HG02610 (cell line): ENCODE measurements around the gene ATP6V0C.
A peak's percentile ranks its signal among the peaks of the same experiment; 100 is the strongest.
"Not testable (repeated sequence)": the region's sequence is repeated elsewhere in the genome, so short reads cannot be mapped to it uniquely, and the experiment has no call there.

ENCODE experiments used
- ATAC-seq: cut with Tn5 transposase; IDR thresholded peaks from one replicate; pipeline ENCODE4 v1.9.1; 2021; ENCODE audit warnings: mild to moderate bottlenecking, moderate library complexity; ENCODE audit not compliant: unreplicated experiment

ATP6V0C gene

DNA sequence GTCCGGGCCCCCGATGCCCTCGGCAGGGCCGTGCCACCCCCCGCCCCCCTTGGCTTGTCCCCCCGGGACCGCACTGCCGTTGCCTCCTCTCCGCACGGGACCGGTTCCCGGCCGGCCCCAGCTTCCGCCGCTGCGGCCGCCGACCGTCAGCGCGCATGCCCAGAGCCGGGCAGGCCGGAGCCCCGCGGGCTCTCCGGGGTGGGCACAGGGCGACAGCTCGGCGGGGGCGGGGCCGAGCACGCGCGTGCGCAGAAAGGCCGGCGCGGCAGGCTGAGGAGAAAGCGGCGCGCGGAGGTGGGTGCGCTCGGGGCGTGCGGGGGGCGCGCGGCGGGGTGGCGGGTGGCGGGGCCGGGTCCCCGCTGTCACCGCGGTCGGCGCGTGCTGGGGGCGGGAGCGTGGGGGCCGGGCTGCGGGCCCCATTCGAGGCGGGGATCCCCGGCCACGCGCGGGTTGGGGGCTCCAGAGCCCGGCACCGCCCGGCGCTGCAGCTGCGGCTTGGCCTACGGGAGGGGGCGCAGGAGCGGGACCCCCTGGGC is 38.8 kb upstream of the ATP6V0C start, which contains the start of gene TBC1D24:
Gene TBC1D24 (plus strand): TSS at position 251 of the 536 bp plus-strand sequence. CDS start 21,022 bp downstream, outside the sequence.
- ATAC-seq: peak; percentile 54

DNA sequence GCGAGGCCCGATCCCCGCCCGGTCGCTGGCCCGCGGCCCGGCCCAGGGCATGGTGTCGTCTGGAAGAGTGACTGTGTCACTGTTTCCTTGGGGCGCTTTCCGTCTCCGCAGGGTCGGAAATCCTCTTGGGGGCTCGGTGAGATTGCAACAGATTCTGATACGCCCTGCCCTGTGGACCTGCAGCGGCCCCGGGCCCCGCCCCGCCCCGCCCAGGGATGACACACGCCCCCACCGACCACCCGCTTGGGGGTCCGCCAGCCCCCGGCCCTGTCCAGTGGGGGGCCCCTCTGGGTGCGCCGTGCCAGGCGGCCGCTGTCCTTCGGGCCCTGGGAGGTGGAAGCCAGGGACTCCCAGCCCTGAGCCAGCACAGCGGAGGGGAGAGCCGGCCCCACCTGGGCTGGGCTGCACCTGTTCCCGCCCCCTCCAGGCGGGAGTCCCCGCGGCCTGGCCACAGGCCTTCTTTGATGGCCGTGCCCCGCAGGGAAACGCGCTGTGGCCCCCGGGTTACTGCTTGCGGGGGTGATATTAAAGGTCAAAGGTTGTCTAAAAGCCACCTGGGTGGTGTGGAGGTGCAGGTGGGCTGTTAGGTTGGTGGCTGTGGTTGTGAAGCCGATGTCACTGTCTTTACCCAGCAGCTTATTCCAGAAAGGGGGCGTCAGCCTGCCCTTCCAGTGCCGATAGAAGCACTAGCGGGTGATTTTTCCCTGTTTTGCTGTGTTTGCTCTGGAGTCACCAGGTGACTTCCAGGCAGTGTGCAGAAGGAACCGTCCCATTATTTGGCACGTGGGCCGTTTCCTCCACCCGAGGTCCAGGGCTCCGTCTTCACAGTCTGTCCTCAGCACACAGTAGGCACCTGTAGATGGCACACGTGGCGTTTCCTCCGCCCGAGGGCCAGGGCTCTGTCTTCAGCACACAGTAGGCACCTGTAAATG is 38.1 kb upstream of the ATP6V0C start:
- no peak for ATAC-seq

DNA sequence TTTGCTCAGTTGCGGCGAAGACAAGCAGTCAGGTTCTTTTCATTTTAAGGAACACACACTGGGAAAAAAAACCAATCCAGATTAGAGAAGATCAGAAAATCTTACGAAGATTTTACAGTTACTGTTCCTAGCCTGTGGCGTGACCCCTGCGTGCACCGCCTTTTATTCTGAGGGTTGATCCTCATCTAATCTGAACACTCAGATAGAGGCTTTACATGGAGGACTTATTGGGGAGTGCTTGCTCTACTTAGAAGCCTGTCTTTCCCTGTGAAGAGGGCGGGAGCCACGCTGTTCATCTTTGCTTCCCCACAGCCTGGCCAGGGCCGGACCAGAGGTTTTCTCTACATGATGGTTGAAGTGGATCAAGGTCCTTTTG is 37.4 kb upstream of the ATP6V0C start:
- ATAC-seq: no peak

DNA sequence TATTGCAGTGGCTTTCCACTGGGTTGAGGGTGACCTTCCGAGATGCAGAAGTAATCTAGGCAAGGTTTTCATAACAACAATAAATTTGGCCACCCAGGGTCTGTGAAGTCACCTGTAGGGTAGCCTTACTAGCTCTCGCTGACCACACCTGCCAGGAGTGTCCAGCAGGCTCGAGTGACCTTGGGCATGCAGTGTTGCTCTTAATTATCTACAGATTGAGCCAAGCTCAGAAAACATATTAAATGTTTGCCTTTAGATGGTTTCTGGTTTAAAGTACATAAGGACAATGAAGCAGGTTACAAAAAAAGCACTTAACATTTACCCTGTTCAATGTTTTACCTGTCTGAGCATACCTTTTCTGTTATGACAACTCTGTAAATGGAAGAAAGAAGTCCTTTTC is 37.0 kb upstream of the ATP6V0C start:
- no peak for ATAC-seq

DNA sequence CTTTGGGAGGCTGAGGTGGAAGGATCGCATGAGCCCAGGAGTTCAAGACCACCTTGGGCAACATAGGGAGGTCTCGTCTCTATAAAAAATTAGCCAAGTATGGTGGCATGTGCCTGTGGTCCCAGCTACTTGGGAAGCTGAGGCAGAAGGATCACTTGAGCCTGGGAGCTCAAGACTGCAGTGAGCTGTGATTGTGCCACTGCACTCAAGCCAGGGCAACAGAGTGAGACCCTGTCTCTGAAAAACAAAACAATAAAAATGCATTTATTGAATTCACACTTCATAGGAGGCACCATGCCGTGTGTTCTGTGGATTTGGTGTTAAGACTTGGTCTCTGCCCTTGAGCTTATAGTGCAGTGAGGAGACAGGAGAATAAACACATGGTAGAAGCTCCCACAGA is 36.4 kb upstream of the ATP6V0C start:
- no peak for ATAC-seq

DNA sequence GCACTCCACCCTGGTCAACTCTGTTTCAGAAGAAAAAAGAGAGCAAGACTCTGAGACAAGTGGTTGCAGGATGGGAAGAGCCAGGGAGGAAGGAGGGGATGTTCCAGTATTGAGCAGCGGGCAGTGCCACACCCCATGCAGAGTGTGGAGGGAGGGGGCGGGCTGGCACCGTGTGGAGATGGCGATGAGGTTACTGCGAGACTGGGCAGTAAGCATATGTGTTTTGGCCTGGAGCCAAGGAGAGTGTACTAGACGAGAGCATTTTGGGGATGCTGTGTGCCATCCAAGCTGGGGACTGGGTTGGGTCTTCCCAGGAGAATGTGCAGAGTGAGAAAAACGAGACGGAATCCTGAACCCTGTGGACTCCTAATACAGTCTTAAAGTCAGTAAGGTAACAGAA is 35.5 kb upstream of the ATP6V0C start:
- no peak for ATAC-seq

DNA sequence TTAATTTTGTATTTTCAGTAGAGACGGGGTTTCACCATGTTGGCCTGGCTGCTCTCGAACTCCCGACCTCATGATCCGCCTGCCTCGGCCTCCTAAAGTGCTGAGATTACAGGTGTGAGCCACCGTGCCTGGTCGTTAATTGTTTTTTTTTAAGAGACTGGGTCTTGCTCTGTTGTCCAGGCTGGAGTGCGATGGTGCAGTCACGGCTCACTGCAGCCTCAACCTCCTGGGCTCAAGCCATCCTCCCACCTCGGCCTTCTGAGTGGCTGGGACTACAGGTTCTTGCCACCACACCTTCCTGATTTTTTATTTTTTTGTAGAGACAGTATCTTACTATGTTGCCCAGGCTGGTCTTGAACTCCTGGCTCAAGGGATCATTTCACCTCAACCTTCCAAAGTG is 33.8 kb upstream of the ATP6V0C start:
- ATAC-seq: not testable (repeated sequence)

DNA sequence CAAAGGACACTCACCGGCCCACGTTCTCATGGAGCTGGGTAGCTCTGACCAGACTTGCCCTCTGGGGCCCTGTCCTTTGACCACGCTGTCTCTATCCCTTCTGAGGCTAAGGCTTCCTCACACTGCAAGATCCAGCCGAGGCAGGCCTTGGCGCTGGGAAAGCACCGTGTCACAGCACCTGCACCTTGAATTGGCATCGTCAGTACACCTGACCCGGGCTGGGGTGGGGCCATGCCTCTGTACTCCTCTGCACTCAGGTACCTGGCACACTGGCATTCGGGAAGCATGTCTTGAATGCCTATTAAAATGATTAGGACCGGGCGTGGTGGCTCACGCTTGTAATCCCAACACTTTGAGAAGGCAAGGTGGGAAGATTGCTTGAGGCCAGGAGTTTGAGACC is 32.8 kb upstream of the ATP6V0C start:
- ATAC-seq: no peak

DNA sequence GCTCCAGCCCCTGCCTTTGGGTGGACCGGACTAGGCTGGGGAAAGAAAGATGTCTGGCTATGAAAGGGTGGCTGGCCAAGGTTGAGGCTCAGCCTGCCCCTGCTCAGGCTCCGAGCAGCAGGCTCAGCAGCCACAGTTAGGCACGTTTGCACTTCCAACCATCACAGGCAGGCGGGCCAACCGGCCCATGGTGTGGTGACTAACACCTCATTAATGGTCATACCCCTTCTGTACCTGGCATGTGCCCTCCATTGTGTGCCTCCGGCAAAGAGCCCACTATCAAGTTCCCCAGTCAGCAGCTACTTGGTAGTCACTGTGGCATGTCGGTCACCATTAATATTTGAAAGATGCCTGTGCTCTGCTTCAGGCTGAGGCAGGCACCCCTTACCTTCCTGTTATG is 32.1 kb upstream of the ATP6V0C start:
- no peak for ATAC-seq

DNA sequence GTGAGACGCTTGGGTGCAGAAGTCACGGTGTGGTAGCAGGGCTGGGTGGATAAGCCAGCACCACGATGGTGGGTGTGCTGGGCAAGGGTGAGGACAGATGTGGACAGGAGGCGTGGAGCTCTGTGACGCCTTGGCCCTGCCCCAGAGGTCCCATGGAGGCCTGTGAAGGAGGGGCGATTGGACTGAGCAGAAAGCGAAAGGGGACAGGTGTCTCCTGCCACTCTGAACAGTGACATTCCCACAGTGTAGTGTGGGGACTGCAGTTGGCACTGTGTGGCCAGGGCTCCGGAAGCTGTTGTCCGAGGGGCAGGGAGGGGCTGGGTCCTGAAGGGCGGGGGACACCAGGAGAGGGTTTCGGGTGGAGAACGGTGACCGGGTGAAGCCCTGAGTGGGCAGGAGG is 31.5 kb upstream of the ATP6V0C start:
- no peak for ATAC-seq

DNA sequence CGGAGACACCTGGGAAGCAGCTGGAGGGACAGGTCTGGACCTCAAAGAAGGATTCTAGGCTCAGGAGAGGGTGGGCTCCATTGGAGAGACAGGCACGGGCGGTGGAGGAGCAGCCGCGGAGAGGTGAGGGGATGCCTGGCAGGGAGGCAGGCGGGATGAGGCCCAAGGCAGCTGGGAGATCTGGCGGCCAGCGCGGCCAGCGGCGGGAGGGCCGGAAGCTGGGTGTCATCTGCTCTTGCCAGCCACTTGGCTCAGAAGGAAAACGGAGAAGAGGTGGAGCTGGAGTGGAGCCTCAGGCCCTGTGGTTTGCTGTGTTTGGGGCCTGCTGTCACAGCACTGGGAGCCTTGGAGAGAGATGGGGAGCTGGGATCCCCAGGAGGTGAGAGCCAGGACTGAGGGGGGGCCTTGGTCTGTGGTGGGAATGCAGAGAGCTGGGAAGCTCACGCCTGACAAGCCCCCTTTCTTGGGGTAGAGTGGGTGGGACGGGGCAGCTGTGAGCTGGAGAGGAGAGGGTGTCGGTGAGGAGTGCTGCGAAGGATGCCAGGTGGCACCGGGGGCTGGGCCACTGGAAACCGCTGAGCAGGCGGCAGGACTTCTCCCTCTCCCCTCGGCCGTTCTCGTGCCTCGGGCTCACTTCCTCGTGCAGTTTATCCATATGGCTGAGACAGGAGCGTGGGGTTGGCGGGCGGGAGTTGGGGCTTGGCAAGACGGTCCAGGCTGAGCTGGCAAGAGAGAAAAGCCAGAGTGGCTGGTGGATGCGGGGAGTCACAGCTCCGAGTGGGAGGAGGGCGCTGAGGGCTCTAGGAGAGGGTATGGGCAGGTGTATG is 30.8 kb upstream of the ATP6V0C start:
- ATAC-seq: no peak

DNA sequence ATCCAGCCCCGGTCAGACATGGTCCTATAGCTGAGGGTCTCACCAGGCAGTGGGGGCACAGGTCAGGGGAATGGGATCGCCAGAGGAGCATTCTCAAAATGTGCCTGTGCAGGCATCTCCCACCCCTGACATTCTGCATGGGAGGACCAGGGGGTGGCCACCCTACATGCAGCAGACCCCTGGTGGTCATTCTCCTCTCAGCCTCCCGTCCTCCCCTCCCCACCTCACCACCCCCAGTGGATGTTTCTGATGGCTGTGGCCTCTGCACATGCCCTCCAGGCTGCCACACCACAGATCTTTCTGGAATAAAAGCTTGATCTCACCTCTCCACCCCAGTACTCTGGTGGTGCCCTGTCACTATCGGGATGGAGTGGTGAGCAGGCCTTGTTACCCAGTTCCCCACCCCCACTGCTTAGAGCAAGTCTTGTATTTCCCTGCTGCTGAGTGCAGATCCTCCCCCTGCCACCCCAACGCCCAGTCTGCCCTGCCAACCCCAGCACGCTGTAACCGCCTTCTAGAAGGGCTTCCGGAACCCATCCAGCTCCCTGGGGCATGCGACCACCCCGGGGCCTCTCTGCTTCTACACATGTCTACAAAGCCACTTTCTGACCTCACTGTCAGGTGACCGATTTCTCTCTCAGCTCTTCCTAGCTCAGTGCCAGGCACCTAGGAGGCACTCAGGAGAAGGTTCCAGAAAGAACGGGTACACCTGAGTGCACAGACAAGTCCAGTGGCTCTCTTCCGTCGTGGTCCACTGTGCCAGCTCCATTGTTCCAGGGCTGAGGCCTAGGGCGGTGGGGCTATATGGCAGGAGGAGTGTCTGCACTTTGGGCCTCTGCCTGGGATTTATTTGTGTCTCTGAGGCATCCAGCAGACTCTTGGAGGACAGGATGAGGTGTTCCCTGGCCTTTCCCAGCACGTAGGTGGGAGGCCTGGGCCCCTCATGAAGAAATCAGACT is 29.5 kb upstream of the ATP6V0C start:
- no peak for ATAC-seq

DNA sequence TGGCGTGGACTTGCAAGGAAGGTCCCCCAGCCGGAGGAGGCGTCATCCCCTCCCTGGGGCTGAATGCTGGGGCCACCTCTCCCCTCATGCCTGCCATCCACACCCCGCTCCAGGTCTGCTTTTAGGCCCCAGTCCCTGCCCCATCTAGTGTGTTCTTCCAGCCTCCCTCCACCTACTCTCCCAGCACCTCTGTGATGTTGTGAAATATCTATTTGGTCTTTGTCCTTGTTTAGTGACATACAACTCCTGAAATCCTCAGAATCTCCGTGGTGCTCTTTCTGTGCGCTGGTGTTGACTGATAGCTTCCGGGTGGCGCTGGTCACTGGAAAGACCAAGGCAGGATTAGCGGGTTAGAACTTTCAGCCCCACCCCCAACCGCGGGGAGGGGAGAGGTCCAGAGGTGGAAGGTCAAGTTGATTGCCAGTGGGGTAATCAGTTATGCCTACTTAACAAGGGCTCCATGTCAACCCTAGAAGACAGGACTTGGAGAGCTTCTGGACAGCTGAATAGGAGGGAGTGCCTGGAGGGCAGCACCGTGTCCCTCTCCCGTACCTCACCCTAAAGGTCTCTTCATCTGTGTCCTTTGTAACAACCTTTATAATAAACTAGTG is 28.7 kb upstream of the ATP6V0C start:
- no peak for ATAC-seq

DNA sequence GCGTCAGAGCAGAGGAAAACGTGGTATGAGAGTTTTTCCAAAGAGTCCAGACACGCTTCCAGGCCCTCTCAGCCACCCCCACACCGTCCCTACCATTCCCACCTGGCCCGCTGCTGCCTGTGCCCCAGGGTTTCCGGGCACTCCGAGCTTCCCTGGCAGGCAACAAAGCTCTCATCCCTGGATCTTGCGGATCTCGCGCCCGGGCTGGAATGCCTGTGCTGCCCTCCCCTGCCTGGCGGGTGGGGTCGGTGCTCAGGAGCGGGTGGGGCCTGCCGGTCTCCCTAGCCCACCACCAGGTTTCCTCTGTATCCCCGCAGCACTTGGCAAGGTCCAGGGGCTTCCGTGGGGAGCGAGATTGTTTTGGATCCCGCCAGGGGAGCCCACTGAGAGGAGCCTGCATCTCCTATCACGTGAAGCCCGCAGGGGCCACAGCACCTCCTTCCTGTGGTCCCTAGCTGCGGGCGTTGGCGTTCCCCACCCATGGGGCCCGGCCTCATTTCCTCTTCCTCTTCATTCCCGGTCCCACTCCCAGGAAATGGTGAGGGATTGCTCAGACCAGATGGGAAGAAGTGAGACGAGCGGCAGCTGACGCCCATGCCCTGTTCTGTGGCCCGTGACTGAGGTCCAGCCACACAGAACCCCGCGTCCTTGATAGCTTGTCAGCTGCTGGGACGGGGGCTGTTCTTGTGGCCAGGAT is 27.8 kb upstream of the ATP6V0C start:
- ATAC-seq: no peak

DNA sequence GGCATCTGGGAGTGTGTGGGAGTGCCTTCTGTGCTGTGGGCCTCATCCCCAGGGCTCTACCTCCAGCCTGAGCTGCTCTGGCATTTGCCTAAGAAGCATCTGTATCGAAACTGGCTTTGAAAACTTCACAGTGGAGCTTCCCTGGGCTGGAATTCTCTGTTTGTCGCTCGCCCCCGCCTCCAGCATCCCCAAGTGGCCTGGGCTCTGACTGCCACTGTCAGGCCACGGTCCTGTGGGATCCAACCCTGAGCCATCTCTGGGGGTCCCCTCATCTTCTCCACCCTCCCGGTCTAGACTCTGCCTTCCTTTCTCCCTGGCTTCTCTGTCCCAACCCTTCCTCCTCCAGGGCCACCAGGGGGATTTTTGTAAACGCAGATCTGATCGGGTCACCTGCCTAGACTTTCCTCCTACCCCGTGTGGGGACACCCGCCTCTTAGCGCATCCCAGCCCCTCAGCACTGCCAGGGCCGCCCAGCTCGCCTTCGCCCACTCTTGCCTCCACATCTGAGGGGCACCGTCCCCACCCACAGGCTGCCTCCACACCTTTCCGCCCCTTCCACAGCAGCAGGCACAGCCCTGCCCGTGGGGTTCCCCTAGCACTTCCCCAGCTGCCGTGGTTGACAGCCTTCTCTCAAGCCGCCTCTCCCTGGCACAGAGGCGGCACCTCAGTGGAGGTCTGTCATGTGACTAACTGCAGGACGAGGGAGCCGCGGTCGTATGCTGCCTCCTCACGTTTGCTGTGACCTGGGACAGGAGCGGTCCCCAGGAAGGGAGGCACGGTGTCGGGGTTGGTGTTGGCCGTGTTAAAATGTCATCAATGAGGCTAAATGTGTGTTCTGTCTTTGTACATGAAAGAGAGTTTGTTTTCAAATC is 26.9 kb upstream of the ATP6V0C start:
- peak; percentile 70 for ATAC-seq

DNA sequence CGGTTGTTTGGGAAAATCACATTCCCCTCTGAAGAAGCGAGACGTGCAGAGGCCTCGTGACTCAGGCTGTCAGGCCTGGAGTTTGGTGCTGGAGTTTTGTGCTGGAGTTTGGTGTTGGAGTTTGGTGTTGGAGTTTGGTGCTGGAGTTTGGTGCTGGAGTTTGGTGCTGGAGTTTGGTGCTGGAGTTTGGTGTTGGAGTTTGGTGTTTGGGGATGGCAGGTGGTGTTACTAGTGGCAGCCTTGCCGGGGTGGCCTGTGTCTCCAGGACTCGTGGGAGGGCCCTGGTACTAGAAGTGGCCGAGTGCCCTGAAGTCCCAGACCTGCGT is 26.3 kb upstream of the ATP6V0C start:
- no peak for ATAC-seq

DNA sequence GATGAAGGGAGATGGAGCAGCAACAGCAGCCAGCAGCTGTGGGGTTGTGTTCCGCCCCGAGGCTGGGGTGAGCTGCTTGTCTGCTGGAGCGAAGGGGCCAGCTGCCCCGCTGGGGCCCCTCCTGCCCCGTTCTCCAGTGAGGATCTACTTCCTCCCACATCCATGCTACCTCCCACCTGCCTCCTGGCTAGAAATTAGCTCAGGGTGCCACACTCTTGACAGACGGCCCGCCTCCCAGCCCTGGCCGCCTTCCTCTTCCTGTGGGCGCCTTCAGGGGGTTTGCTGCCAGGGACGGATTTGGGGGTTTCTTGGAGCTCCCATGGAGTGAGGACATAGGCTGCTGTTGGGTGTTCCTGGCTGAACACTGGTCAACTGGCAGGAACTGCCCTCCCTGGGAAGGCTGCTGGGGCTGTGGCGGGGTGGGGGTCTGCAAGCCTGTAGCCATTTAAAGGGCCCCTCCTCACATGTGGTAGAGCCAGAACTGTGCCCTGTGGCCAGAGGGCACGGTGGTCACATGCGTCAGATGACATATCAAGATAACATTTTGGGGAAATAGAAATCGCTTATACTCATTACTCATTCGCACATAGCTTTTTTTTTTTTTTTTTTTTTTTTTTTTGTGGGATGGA is 25.7 kb upstream of the ATP6V0C start:
- ATAC-seq: no peak

DNA sequence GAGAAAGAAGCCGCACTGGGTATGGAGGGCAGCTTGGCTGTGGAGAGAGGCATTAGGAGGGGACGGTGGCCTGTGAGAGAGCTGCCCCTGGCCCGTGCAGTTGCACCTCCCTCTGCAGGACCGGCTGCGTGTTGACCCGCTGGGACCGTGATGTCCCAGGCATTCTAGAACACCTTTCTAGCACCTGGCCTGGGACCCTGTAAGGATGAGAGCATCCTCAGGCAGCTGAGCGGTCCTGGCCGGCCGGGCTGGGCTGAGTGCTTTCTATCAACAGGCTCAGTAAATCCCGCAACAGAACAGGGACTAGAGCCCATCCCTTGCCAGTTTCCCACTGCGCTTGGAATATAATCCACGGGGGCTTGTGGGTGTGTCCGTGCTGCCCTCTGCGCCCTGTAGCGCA is 24.2 kb upstream of the ATP6V0C start:
- ATAC-seq: no peak
